ENCODE results near the gene GPR84. TPM values are rescaled to one million over a fixed set of nuclear protein-coding genes. Genes with fewer than 3 reads are reported as not detected.
A peak's percentile ranks its signal among the peaks of the same experiment; 100 is the strongest.

The GPR84 gene
- total and polyA plus RNA-seq, 2 of the 8 experiments (the other 6 are each of a cell fraction or from before 2014, with no cell fraction given) = 0.09 TPM; not detected in 1

GRCh38 chr12:54355104-54355815 is 9.0 kb downstream of the GPR84 start:
- Histone ChIP-seq H3K23me2 (ENCODE audit: low read depth, low read length) (peaks cover 17% of the 10 kb centered on the region), H3K36me3 (ENCODE audit: control insufficient read depth in 2 of 4, insufficient read depth in 4 of 4, low read length in 3 of 4) (no peaks in the 10 kb centered on the region), H2BK12ac (ENCODE audit: low read depth, low read length) (peak overlapping the region; percentile 42; the same call in 1 of the 2 replicates), H2AFZ (ENCODE audit: low read length) (no peak overlapping the region), H4K91ac (replicated peaks; ENCODE audit: insufficient read length, low read length) (no peak overlapping the region), H3K79me1 (ENCODE audit: low read depth, low read length) (no peaks in the 10 kb centered on the region), H2BK20ac (ENCODE audit: low read length) (0 out of 2 replicates have a peak overlapping the region, but pooled peaks have one; percentile 55), H3K56ac (replicated peaks; ENCODE audit: insufficient read length, low read depth, low read length) (no peak overlapping the region), H3K4me3 (ENCODE audit: extremely low read depth in 1 of 4, insufficient read depth in 2 of 4, low read depth in 3 of 4, low read length in 4 of 4) (peak overlapping the region in 1 of 4 experiments; percentile 17; a peak in 1 of 8 replicates), H3K14ac (ENCODE audit: insufficient read length) (no peak overlapping the region), H4K5ac (ENCODE audit: insufficient read length, low read depth, low read length) (no peak overlapping the region), H4K20me1 (replicated peaks in 1 of 2; ENCODE audit: control insufficient read depth in 1 of 2, insufficient read depth in 2 of 2, low read length in 2 of 2) (no peaks in the 10 kb centered on the region), H3K4ac (replicated peaks; ENCODE audit: insufficient read length, low read depth, low read length) (no peak overlapping the region), H3K9ac (replicated peaks in 1 of 4; ENCODE audit: extremely low read depth in 1 of 4, low read depth in 3 of 4, low read length in 3 of 4) (no peak overlapping the region), H2BK15ac (ENCODE audit: low read length) (0 out of 2 replicates have a peak overlapping the region, but pooled peaks have one; percentile 75), H2BK5ac (ENCODE audit: low read depth, low read length) (peak overlapping the region; percentile 9; the same call in 1 of the 2 replicates), H3K23ac (ENCODE audit: insufficient read length) (no peak overlapping the region), H3K4me1 (replicated peaks in 1 of 4; ENCODE audit: control insufficient read depth in 3 of 4, insufficient read depth in 4 of 4, low read length in 3 of 4) (peaks cover 33 to 76% (median 36%) of the 10 kb centered on the region in 4 experiments), H3K4me2 (ENCODE audit: insufficient read depth in 1 of 2, low read depth in 2 of 2, low read length in 2 of 2) (peak overlapping the region; percentile 4 to 9; a peak in 1 of 4 replicates), H3K27me3 (replicated peaks in 1 of 4; ENCODE audit: control insufficient read depth in 3 of 4, extremely low read depth in 1 of 4, insufficient read depth in 3 of 4, low read length in 3 of 4) (peaks cover 0 to 4% (median 2%) of the 10 kb centered on the region in 4 experiments; a peak in 2 of 7 replicates), H4K8ac (ENCODE audit: extremely low read depth, insufficient read depth, low read length) (no peak overlapping the region), H3K27ac (ENCODE audit: low read depth, low read length) (no peak overlapping the region; the same call in 1 of the 2 replicates), H3K79me2 (ENCODE audit: control insufficient read depth in 1 of 2, insufficient read depth in 2 of 2, low read length in 2 of 2) (no peaks in the 10 kb centered on the region), H2BK120ac (replicated peaks; ENCODE audit: low read depth, low read length) (no peak overlapping the region), H3K9me3 (ENCODE audit: insufficient read depth in 2 of 2, low read depth in 1 of 2, low read length in 1 of 2) (no peaks in the 10 kb centered on the region), H2AK5ac (ENCODE audit: low read depth, low read length) (0 out of 2 replicates have a peak overlapping the region, but pooled peaks have one; percentile 54), H3K18ac (ENCODE audit: extremely low read depth, low read length) (peak overlapping the region; percentile 72; the same call in 1 of the 2 replicates)
- DNase-seq (ENCODE audit: low read depth in 1 of 2, low spot score in 2 of 2) (peak in 1 of 2 experiments; percentile 47), FAIRE-seq (no peak)
- 71% methylated on average over 6 of the region's 6 CpGs; no CpG with 5 or more reads in 1 of the 2 experiments for WGBS, 2 experiments (ENCODE audit: extremely low coverage in 1 of 2, insufficient coverage in 1 of 2, insufficient read length in 1 of 2, insufficient replicate concordance in 2 of 2, low coverage in 1 of 2, low lambda C conversion rate in 2 of 2, missing lambda C conversion rate in 1 of 2)
- ChIA-PET CTCF (ENCODE audit: partially characterized antibody) (interaction anchor here (1.2 to 9.2 kb wide), 8 partner anchors 13 to 137 kb away, joined by 4 to 348 read pairs (median 12); partner anchors contain the start of genes COPZ1, NFE2 and ZNF385A), POLR2A (ENCODE audit: partially characterized antibody) (interaction anchor here (0.9 to 9.2 kb wide), 5 partner anchors 11 to 75 kb away, joined by 3 to 133 read pairs (median 102); partner anchors contain the start of genes CBX5 and HNRNPA1)
- TF ChIP-seq SP1 (IDR thresholded peaks at IDR 0.05; ENCODE audit: low read depth, low read length) (peak; percentile 67; the same call in 1 of the 2 replicates), CTBP2 (IDR thresholded peaks at IDR 0.05; ENCODE audit: borderline replicate concordance, insufficient read depth, insufficient read length, low read length) (no peak), CBX8 (IDR thresholded peaks at IDR 0.05; ENCODE audit: borderline replicate concordance, low read depth, low read length) (no peak), POLR2A (IDR thresholded peaks at IDR 0.05; ENCODE audit: control extremely low read depth in 1 of 2, low read depth in 2 of 2, low read length in 2 of 2) (peak in 1 of 2 experiments; percentile 24; a peak in 1 of 3 replicates), TEAD4 (IDR thresholded peaks at IDR 0.05; ENCODE audit: low read depth, low read length) (peak; percentile 80), SIRT6 (IDR thresholded peaks at IDR 0.05; ENCODE audit: low read length) (no peak), TAF1 (IDR thresholded peaks at IDR 0.05; ENCODE audit: low read depth, low read length) (0 out of 2 replicates have a peak, but pooled peaks have one; percentile 17), EZH2 (IDR thresholded peaks at IDR 0.05; ENCODE audit: low read depth, low read length, severe bottlenecking) (no peak)
- TF ChIP-seq, protein P1, sequence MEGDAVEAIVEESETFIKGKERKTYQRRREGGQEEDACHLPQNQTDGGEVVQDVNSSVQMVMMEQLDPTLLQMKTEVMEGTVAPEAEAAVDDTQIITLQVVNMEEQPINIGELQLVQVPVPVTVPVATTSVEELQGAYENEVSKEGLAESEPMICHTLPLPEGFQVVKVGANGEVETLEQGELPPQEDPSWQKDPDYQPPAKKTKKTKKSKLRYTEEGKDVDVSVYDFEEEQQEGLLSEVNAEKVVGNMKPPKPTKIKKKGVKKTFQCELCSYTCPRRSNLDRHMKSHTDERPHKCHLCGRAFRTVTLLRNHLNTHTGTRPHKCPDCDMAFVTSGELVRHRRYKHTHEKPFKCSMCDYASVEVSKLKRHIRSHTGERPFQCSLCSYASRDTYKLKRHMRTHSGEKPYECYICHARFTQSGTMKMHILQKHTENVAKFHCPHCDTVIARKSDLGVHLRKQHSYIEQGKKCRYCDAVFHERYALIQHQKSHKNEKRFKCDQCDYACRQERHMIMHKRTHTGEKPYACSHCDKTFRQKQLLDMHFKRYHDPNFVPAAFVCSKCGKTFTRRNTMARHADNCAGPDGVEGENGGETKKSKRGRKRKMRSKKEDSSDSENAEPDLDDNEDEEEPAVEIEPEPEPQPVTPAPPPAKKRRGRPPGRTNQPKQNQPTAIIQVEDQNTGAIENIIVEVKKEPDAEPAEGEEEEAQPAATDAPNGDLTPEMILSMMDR (IDR thresholded peaks at IDR 0.05; ENCODE audit: control extremely low read depth in 1 of 3, insufficient read depth in 1 of 3, low read depth in 1 of 3, low read length in 3 of 3) = peak; percentile 13 to 34 (median 16); a peak in 2 of 4 replicates

Measured in H1 (cell line).